Measurements from ENCODE around the gene C1orf74. TPM values are rescaled to one million over a fixed set of nuclear protein-coding genes. Genes with fewer than 3 reads are reported as not detected.

The C1orf74 gene
- total and polyA plus RNA-seq, 2 experiments from 2014 or later = 1.4 to 2.3 TPM

DNA sequence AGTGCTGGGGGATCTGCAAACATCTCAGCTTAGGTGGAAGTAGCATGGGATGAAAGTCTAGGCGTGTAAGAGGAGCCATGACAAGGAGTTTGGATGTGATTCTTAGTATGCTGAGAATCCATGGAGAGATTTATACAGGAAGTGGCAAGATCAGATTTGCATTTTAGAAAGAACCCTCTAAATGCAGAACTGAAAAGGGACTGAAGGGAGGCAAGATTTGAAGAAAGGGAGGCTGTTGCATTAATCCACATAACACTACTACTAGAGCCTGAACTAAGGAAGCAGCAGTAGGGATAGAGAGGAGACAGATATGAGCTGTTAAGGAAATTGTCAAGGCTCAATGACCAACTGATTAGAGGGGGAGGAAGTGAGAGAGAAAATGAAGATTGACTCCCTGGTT lies 9.8 kb downstream of the C1orf74 start:
- no peak overlapping the region for H3K4me3 ChIP-seq
- no peak for TF ChIP-seq EZH2phosphoT487 (IDR thresholded peaks at IDR 0.05; ENCODE audit: insufficient read depth, low read depth)

GRCh38 chr1:209772126-209772525 lies 12.2 kb downstream of the C1orf74 start:
- no peak for DNase-seq
- WGBS, 2 experiments (ENCODE audit: low coverage in 1 of 2, low lambda C conversion rate in 2 of 2, missing lambda C conversion rate in 2 of 2) = 70 to 74% methylated on average over 6 of the region's 6 CpGs
- no peak overlapping the region for H3K9ac ChIP-seq
- in situ Hi-C loops (cut with MboI) = no loop called here
- no peak overlapping the region for H3K27ac ChIP-seq
- H4K20me1 ChIP-seq (ENCODE audit: insufficient read depth) = no peaks in the 10 kb centered on the region
- H3K9me3 ChIP-seq (ENCODE audit: low read depth) = no peaks in the 10 kb centered on the region
- H2AFZ ChIP-seq = no peak overlapping the region
- no peaks in the 10 kb centered on the region for H3K27me3 ChIP-seq (replicated peaks; ENCODE audit: insufficient read depth)
- no peak overlapping the region for H3K4me2 ChIP-seq (ENCODE audit: unreplicated experiment)
- peaks cover 12% of the 10 kb centered on the region for H3F3A ChIP-seq (ENCODE audit: insufficient read depth)
- H3K79me2 ChIP-seq (ENCODE audit: insufficient read depth) = no peaks in the 10 kb centered on the region
- H3K36me3 ChIP-seq (ENCODE audit: low read depth) = no peaks in the 10 kb centered on the region
- H3K9me2 ChIP-seq (ENCODE audit: insufficient read depth) = no peaks in the 10 kb centered on the region
- H3K4me1 ChIP-seq (ENCODE audit: insufficient read depth) = peaks cover 16% of the 10 kb centered on the region; the same call in 1 of the 2 replicates
- TF ChIP-seq EZH2phosphoT487 (IDR thresholded peaks at IDR 0.05; ENCODE audit: insufficient read depth, low read depth) (no peak), EZH2 (IDR thresholded peaks at IDR 0.05; ENCODE audit: insufficient read depth, poor library complexity, severe bottlenecking) (no peak)
- H3K4me3 ChIP-seq = no peak overlapping the region

More for the DNA sequence above, 9.8 kb downstream of the C1orf74 start:
- H3F3A ChIP-seq (ENCODE audit: insufficient read depth) = 0 out of 2 replicates have a peak, but pooled peaks cover 5% of the 10 kb centered on the region
- WGBS, 2 experiments (ENCODE audit: low coverage in 1 of 2, low lambda C conversion rate in 2 of 2, missing lambda C conversion rate in 2 of 2) = 67 to 86% methylated on average over 1 of the region's 1 CpG
- H3K27me3 ChIP-seq (replicated peaks; ENCODE audit: insufficient read depth) = no peaks in the 10 kb centered on the region
- H3K4me2 ChIP-seq (ENCODE audit: unreplicated experiment) = no peak overlapping the region
- no peak overlapping the region for H2AFZ ChIP-seq
- DNase-seq = no peak
- in situ Hi-C loops (cut with MboI) = no loop called here
- no peaks in the 10 kb centered on the region for H3K9me2 ChIP-seq (ENCODE audit: insufficient read depth)
- H3K36me3 ChIP-seq (ENCODE audit: low read depth) = no peaks in the 10 kb centered on the region
- H3K9ac ChIP-seq = no peak overlapping the region
- H3K4me1 ChIP-seq (ENCODE audit: insufficient read depth) = peaks cover 6% of the 10 kb centered on the region; the same call in 1 of the 2 replicates
- no peaks in the 10 kb centered on the region for H3K9me3 ChIP-seq (ENCODE audit: low read depth)
- no peak overlapping the region for H3K27ac ChIP-seq
- H4K20me1 ChIP-seq (ENCODE audit: insufficient read depth) = no peaks in the 10 kb centered on the region
- H3K79me2 ChIP-seq (ENCODE audit: insufficient read depth) = no peaks in the 10 kb centered on the region

- no peaks in the 10 kb centered on the region for H3K79me2 ChIP-seq (ENCODE audit: insufficient read depth)
- H4K20me1 ChIP-seq (ENCODE audit: insufficient read depth) = no peaks in the 10 kb centered on the region
- H3K27me3 ChIP-seq (replicated peaks; ENCODE audit: insufficient read depth) = no peaks in the 10 kb centered on the region
- H2AFZ ChIP-seq = no peak overlapping the region
- WGBS, 2 experiments (ENCODE audit: low coverage in 1 of 2, low lambda C conversion rate in 2 of 2, missing lambda C conversion rate in 2 of 2) = 88 to 89% methylated on average over 10 to 17 of the region's 17 CpGs
- no peak for DNase-seq
- H3K4me3 ChIP-seq = no peak overlapping the region
- H3K4me2 ChIP-seq (ENCODE audit: unreplicated experiment) = no peak overlapping the region
- TF ChIP-seq EZH2 (IDR thresholded peaks at IDR 0.05; ENCODE audit: insufficient read depth, poor library complexity, severe bottlenecking) = no peak
- TF ChIP-seq EZH2phosphoT487 (IDR thresholded peaks at IDR 0.05; ENCODE audit: insufficient read depth, low read depth) = no peak
- no peak overlapping the region for H3K27ac ChIP-seq
- H3F3A ChIP-seq (ENCODE audit: insufficient read depth) = peaks cover 12% of the 10 kb centered on the region
- H3K9ac ChIP-seq = no peak overlapping the region
- no peaks in the 10 kb centered on the region for H3K9me3 ChIP-seq (ENCODE audit: low read depth)
- no peaks in the 10 kb centered on the region for H3K9me2 ChIP-seq (ENCODE audit: insufficient read depth)
- H3K4me1 ChIP-seq (ENCODE audit: insufficient read depth) = peaks cover 16% of the 10 kb centered on the region; the same call in 1 of the 2 replicates
- in situ Hi-C loops (cut with MboI) = no loop called here
- no peaks in the 10 kb centered on the region for H3K36me3 ChIP-seq (ENCODE audit: low read depth)
These were observed 13.5 kb downstream of the C1orf74 start for GRCh38 chr1:209770636-209771415.

GRCh38 chr1:209769971-209770370 lies 14.4 kb downstream of the C1orf74 start:
- Histone ChIP-seq H3K27me3 (replicated peaks; ENCODE audit: insufficient read depth) (no peaks in the 10 kb centered on the region), H3F3A (ENCODE audit: insufficient read depth) (peaks cover 12% of the 10 kb centered on the region), H3K27ac (peak overlapping the region; percentile 67), H3K9me3 (ENCODE audit: low read depth) (no peaks in the 10 kb centered on the region), H3K9me2 (ENCODE audit: insufficient read depth) (no peaks in the 10 kb centered on the region), H3K79me2 (ENCODE audit: insufficient read depth) (no peaks in the 10 kb centered on the region), H3K36me3 (ENCODE audit: low read depth) (no peaks in the 10 kb centered on the region), H3K4me3 (no peak overlapping the region), H3K9ac (no peak overlapping the region), H4K20me1 (ENCODE audit: insufficient read depth) (no peaks in the 10 kb centered on the region), H2AFZ (peak overlapping the region; percentile 75), H3K4me2 (ENCODE audit: unreplicated experiment) (peak overlapping the region; percentile 27), H3K4me1 (ENCODE audit: insufficient read depth) (peaks cover 16% of the 10 kb centered on the region; the same call in 1 of the 2 replicates)
- DNase-seq = peak; percentile 26
- in situ Hi-C loops (cut with MboI) = no loop called here
- WGBS, 2 experiments (ENCODE audit: low coverage in 1 of 2, low lambda C conversion rate in 2 of 2, missing lambda C conversion rate in 2 of 2) = 71 to 74% methylated on average over 7 of the region's 7 CpGs
- TF ChIP-seq EZH2 (IDR thresholded peaks at IDR 0.05; ENCODE audit: insufficient read depth, poor library complexity, severe bottlenecking) = no peak
- TF ChIP-seq EZH2phosphoT487 (IDR thresholded peaks at IDR 0.05; ENCODE audit: insufficient read depth, low read depth) = no peak
